Inflammatory macrophage (primary cell): Measurements from ENCODE around the gene CLEC18A.
"Not testable (repeated sequence)": the region's sequence is repeated elsewhere in the genome, so short reads cannot be mapped to it uniquely, and the experiment has no call there.

Experiments
- DNase-seq, 2 donors: peaks; one replicate each; pipeline ENCODE4 v3.0.0-alpha.2; 2020 to 2022

Gene CLEC18A

DNA sequence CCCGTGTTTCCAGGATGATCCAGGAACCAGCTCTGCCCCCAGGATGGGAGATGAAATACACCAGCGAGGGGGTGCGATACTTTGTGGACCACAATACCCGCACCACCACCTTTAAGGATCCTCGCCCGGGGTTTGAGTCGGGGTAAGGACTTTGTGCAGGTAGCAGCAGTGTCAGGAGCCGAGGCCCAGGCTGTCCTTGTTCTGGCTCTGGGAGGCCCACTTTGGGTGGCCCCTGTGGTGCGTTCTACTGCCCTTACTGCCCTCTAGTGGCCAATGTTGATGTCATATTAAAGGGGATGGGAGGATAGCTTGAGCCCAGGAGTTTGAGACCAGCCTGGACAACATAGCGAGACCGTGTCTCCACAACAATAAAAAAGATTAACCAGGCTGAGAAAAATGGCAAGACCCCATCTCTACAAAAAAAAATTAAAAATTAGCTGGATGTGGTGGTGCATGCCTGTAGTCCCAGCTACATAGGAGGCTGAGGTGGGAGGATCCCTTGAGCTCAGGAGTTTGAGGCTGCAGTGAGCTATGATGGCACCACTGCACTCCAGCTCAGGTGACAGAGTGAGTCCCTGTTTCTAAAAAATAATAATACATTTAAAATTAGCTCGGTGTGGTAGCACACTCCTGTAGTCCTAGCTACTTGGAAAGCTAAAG lies 20.9 kb upstream of the CLEC18A start:
- peak; percentile 19 to 36 for DNase-seq

DNA sequence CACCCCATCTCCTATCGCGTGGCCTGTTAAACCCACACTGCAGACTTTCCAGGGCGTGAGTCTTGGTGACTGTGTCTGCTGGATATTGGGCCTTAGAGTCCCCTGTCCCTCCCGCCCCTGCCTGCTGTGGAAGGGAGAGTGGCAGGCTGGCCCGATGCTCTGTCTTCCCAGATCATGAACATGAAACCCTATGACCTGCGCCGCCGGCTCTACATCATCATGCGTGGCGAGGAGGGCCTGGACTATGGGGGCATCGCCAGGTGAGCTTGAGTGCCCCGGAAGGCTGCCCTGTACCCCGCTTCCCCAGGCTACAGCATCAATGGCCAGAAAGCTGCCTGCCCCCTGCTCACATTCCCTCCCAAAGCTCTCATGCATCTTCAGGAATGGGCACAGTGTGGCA lies 19.5 kb upstream of the CLEC18A start:
- DNase-seq = no peak

DNA sequence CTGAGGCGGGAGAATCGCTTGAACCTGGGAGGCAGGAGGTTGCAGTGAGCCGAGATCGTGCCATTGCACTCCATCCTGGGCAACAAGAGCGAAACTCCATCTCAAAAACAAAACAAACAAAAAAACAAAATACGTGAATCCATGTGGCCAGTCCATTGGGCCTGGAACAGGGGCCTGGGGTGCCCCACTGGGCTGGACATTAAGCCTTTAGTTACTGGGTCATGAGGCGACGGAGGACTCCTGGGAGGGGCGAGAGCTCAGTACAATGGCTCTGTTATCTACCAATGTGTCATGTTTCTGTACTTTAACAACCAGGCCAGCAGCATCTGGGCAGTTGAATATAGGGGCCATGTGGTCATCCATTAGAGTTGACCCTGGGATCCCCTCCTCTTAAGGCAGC lies 18.9 kb upstream of the CLEC18A start:
- DNase-seq = no peak

DNA sequence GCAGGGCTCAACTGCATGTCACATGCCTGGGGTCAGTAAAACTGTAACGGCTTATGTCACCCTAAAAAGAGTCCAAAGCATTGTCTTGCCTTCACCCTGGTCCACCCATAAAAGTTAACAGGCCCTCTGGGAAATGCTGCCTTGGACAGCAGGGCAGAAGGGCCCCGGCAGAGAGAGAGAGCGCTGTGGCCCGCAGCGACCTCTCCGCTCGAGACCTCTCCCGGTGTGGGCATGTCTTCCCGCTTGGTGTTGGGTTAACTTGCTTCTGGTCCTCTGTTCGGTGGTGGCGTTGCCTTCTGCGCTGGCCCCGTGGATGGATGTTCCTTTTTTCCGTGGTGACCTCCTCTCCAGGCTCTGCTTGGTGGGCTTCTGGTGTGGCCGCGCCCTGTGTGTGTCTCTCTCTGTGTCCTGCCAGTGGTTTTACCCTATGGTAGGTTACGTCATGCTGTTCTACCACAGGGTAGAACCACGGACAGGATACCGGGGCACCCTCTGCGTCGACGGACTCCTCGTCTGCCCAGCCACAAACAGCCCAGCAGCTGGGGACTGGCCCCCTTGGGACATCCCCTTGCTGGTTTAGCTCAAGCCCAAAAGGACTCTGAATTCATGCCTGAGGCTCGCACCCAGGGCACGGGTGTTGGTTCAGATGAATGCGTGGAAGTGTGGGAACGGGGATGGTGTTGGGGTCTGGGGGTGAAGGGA lies 18.3 kb upstream of the CLEC18A start:
- no peak for DNase-seq

DNA sequence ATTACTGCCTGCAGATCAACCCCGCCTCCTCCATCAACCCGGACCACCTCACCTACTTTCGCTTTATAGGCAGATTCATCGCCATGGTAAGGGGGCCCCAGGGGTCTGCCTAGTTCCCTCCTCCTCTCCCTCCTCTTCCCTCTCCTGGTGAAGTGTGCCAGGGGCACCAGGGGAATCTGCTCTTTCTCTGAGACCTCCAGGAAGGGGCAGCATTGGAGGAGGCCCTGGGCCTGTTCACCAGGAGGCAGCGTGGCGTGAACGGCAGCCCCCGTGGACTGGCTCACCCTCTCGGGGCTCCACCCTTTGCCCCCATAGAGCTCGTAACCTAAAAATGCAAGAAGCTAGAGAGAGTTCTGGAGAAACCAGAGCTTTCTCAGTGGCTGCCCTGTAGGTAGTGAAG lies 17.1 kb upstream of the CLEC18A start:
- no peak for DNase-seq

DNA sequence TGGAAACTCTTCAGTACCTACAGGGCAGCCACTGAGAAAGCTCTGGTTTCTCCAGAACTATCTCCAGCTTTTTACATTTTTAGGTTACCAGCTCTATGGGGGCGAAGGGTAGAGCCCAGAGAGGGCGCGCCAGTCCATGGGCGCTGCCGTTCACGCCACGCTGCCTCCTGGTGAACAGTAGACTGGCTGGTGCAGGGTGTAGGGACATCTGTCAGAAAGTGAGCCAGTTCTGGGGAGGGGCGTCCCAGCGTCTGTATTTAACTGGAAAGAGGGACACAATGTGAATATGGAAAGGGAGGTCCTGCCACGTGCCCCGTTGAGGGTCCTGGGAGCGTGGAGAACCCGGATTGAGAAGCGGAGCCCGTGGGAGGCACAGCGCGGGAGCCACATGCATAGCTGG lies 16.4 kb upstream of the CLEC18A start:
- no peak for DNase-seq

DNA sequence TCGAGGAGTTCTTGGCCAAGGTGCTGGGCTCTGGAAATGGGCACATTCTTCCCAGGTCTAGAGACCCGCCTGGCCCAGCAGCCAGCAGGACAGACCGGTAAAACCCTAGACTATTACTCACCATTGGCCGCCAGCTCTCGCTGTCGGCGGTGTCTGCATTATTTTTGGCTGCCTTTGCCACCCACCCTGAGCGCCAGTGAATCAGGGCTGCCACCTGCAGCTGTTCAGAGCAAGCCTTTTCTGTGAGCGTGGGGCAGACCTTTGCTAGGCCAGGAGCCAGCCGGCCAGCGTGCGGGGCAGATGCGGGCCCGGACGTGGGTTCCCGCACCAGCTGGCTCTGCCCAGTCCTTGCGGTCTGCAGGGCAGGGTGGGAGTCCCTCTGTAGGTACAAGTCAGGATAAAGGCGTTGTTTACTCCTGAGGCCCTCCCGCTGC lies 15.8 kb upstream of the CLEC18A start:
- no peak for DNase-seq

DNA sequence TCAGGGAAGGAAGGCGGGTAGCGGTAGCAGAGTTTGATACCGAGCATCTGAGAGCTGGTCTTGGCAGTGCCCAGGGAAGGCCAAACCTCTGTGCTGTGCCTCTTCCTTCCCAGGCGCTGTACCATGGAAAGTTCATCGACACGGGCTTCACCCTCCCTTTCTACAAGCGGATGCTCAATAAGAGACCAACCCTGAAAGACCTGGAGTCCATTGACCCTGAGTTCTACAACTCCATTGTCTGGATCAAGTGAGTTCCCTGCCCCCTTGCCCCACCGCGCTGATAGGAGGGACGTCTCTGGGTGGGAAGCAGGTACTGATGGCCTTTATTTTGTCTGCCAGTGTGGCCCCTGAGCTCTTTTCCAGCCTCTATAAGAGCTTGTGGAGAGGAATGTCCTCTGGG lies 15.4 kb upstream of the CLEC18A start:
- no peak for DNase-seq

DNA sequence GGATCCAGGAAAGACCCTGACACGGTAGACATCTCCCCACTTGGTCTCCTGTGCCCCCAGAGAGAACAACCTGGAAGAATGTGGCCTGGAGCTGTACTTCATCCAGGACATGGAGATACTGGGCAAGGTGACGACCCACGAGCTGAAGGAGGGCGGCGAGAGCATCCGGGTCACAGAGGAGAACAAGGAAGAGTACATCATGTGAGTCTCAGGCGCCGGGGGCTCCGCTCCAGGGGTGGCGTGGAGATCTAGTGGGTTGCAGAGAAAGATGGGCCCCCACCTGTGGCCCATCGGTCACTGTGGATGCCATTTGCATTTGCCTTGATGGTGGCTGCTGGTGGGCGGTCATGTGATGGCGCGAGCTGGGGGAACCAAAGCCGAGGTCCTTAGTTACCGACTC lies 14.9 kb upstream of the CLEC18A start:
- no peak for DNase-seq

DNA sequence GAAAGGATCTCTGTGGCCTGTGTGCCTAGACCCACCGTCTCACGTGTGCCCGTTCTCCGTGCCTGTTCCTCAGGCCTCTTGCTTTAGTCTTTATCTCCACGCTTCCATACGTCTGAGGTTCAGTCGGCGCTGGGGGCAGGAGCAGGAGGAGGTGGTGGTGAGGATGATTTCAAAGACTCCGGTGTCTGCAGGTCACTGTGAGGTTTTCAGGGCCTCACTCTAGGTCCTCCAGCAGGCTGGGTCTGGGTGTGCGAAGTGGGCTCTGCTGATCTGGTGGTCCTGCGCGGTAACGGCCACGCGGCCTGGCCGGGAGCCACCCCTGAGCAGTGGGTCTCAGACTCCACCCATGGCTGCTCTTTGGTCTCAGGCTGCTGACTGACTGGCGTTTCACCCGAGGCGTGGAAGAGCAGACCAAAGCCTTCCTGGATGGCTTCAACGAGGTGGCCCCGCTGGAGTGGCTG lies 14.4 kb upstream of the CLEC18A start:
- no peak for DNase-seq

DNA sequence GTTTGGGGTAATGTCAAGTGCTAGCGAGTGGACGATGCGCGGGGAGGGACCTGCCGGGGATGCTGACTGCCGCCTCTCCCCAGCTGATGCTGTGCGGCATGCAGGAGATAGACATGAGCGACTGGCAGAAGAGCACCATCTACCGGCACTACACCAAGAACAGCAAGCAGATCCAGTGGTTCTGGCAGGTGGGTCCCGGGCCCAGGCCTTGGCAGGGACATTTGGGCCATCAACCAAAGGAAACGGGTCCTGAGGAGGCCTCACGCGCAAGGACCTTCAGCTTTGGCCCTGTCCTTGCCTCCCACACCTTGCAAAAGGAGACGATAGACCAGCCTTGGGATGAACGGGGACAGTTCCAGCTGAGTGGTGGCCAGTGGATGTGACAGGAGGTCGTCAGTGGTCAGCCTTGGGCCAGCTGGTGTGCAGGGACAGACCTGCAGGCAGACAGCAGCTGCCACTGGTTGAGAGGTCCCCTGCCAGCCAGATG lies 13.6 kb upstream of the CLEC18A start:
- DNase-seq = no peak

DNA sequence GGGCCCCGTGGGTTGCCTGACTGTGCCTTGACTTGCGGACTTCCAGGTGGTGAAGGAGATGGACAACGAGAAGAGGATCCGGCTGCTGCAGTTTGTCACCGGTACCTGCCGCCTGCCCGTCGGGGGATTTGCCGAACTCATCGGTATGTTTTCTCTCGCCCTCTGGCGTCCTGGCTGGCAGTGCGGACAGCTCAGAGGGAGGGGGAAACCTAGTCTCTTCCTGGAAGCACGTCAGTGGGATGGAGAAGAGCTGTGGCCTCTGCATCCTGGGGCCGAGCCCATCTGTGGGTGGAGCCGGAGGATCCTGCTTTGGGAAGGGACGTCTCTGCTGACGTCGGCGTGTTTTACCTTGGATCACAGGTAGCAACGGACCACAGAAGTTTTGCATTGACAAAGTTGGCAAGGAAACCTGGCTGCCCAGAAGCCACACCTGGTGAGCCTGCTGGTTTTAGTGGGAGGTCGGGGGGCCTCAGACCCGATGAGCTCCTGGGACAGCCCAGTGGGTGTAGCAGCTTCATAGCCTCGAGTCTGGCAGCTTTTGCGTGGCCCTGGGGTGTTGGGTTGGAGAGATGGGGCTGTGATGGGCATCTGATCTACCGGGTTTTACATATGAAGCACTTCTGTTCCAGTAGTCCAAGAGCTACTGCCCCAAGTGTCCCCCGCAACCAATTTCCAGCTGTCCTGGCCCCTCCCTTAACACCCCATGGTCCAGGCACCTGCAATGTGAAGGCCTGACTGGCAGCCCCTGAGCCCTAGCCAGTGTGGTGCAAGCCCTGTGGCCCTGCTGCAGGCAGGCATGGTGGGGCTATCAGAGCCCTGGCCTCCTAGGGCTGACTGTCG lies 11.9 kb upstream of the CLEC18A start:
- no peak for DNase-seq

DNA sequence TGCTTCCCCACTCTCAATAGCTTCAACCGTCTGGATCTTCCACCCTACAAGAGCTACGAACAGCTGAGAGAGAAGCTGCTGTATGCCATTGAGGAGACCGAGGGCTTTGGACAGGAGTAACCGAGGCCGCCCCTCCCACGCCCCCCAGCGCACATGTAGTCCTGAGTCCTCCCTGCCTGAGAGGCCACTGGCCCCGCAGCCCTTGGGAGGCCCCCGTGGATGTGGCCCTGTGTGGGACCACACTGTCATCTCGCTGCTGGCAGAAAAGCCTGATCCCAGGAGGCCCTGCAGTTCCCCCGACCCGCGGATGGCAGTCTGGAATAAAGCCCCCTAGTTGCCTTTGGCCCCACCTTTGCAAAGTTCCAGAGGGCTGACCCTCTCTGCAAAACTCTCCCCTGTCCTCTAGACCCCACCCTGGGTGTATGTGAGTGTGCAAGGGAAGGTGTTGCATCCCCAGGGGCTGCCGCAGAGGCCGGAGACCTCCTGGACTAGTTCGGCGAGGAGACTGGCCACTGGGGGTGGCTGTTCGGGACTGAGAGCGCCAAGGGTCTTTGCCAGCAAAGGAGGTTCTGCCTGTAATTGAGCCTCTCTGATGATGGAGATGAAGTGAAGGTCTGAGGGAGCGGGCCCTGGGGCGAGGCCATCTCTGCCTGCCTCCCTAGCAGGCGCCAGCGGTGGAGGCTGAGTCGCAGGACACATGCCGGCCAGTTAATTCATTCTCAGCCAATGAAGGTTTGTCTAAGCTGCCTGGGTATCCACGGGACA lies 11.1 kb upstream of the CLEC18A start:
- no peak for DNase-seq

DNA sequence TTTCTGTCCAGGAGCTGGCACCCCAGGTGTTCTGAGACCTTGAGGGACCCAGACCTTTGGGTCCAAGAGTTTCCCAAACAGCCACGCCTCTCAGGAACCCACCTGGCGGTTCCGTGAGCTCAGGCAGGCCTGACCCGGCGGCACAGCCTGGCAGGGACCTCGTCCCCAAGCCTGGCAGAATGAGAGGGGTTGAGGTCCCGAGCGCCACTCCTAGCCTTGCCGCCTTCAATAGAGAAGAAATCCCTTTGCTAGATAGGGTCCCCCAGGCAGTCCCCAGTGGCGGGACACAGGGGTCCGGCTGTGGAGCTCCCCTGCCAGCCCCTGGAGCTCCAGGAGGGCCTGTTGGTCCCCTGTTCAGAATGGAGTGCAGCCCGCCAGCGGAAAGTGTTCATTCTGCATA lies 10.5 kb upstream of the CLEC18A start:
- no peak for DNase-seq

DNA sequence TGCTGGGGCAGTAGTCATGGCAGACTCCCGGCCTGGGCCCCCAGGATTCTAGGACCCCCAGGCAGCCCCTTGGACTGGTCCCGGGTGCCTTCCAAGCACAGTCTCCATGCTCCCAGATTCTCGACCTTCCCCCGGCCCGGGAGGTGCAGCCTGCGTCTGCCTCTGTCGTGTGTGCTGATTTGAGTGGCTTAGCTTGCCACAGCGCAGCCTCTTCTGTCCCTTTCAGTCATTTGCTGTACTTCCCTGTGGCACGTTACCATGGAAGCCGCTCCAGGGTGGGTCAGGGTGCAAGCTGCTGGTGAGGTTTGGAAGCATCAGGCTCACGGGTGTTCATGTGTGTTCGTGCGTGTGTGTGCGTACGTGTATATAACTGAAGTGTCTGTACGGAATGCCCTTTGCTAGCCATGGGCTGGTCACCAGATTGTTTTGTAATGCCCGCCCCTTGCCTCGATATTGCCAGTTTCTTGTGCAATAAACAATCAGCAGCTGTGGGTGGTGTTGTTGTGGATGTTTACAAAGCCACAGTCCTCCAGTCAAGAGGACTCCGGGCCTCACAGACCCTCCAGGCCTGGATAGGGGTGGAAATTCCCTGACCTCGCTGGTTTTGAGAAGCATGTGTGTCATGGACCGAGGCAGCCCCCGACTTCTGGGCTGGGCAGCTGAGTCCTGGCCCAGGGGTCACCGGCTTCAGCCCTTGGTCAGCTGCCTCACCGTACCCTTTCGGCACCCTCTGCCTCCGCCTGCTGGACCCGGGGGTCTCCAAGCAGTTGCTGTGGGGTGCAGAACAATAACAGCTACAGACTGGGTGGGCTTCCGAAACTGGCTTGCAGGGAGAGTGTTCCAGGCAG lies 9.7 kb upstream of the CLEC18A start:
- no peak for DNase-seq

DNA sequence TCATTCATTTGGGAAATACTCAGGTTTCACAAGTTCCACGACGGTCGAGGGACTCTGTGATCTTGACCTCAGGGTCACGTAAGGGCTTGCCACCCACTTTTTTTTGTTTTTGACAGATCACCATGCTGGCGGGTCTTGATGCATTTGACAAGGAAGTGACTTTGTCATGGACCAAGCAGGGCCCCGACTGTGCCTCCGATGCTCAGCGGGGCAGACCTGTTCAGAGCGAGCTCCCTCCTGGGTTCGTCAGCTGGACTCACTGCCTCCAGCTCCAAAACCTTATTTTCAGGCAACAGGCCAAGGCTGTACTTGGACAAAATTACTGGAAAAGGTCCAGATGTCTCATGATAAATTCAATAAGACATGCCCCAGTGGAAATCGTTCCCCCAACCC lies 9.0 kb upstream of the CLEC18A start:
- DNase-seq = no peak

DNA sequence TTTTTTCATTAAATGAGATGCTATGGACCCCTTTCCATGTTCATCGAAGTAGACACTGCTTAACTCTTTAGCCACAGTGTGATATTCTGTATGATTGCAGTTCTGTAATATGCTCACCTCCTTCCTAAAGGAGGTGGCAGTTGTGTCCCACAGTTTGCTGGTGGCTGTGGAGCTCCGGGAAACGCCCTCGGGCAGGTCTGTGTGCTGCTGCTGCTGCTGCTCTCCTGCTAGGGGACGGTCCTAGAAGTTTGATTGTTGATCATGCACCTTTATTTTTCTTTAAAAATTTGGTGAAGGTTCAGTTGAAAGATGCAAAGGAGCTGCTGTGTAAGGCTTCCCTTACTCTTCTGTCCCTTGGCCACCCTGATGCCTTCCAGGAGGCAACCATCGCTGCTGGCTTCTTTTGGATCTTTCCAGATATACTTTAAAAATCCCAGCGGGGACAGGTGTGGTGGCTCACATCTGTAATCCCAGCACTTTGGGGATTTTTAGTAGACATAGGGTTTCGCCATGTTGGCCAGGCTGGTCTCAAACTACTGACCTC lies 8.4 kb upstream of the CLEC18A start:
- DNase-seq = no peak

DNA sequence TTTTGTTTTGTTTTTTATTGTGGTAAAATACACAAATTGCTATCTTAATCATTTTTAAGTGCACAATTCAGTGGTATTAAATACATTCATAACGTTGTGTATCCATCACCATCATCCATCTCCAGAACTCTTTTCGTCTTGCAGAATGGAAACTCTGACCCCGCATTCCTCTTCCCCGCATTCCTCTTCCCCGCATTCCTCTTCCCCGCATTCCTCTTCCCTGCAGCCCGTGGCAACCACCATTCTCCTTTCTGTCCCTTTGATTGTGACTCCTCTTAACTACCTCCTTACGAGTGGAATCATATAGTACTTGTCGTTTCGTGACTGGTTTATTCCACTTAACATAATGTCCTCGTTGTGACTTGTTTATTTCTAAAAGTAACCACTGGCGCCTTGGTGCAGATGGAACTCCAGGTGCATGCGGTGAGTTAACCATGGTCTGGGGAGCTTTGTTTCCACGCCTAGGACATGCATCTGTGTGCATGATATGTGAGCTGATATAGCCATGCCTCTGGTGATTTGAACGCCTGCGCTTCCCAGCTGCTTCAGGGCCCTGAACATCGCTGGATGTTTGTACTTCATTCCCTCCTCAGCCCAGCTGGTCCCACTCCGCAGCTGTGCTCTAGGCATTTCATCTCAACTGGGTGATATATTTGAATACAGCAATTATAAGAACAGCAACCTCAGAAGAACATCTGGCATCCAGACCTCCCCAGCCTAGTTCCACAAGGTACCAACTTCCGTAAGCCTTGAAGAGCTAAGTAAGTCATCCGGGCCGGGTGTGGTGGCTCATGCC lies 7.7 kb upstream of the CLEC18A start:
- not testable (repeated sequence) for DNase-seq

DNA sequence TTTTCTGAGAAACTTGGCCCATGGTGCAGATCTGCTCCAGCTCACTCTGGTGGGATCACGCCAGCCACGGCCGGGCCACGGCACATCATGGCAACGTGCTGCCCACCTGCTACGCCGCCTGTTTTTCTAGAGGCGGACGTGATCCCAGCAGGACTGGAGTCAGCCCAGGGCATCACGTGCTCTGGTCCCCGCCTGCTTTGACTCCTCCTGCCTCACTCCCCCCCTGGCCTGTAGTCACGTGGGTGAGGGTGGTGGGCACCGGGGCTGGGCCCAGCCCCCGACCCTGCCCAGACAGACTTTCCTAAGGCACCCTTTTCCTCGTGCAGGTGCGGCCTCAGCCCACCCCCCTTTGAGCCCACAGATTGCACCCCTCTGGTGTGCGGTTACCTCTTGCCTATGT lies 723 bp upstream of the CLEC18A start:
- DNase-seq = not testable (repeated sequence)

DNA sequence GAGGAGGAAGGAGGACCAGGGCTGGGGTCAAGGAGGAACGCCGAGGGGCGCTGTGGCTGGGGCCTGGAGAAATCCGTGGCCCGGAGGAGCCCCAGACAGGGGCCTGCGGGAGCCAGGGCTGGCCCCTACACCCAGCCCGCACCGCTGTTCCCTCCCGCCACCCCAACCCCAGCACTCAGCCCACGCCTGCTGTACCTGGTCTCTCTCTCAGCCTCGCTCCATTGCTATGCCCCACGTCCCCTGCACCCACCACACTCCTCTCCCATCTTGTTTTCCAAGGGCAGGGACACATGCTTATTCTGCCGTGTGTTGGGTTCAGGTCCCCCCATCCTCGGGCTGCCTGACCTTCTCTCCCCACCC lies 518 bp downstream of the CLEC18A start:
- not testable (repeated sequence) for DNase-seq

DNA sequence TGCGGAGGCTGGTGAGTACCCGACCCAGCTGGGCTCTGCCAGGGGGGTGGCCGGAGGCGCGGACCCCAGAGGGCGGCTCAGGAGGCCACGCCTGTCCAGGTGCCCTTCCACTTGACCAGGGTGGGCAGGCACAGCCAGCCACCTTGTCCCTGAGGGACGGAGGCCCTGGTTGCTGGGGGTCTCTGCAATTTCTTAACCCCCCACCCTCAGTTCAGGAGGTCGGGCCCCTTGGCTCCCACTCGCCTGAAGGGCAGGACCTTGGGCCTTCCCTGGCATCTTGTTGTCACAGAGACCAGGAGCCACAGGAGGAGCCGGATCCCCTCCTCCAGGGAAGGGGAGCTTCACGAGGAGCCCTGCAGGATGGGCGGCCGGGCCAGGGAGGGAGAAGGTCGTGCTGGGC lies 982 bp downstream of the CLEC18A start:
- not testable (repeated sequence) for DNase-seq
